ENCODE data around the gene GSC.

DNA sequence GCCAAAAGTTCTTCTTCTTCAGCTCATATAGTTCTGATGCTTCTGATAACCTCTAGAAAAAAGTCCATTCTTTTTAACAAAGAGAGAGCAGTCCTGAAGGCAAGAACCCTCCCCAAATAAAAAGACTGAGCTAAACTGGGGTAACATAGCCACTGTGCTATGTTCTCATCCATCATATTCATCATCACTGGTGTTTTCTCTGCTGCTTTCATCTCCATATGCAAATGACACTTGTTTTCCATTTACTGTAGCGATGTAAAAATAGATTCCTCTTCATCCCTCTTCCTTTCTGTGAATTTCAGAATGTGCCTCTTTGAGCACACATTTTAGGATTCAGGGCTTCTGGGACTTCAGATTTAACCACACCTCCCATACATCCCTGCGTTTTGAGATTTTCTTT lies 44.9 kb downstream of the GSC start:
- TF ChIP-seq, protein P1, sequence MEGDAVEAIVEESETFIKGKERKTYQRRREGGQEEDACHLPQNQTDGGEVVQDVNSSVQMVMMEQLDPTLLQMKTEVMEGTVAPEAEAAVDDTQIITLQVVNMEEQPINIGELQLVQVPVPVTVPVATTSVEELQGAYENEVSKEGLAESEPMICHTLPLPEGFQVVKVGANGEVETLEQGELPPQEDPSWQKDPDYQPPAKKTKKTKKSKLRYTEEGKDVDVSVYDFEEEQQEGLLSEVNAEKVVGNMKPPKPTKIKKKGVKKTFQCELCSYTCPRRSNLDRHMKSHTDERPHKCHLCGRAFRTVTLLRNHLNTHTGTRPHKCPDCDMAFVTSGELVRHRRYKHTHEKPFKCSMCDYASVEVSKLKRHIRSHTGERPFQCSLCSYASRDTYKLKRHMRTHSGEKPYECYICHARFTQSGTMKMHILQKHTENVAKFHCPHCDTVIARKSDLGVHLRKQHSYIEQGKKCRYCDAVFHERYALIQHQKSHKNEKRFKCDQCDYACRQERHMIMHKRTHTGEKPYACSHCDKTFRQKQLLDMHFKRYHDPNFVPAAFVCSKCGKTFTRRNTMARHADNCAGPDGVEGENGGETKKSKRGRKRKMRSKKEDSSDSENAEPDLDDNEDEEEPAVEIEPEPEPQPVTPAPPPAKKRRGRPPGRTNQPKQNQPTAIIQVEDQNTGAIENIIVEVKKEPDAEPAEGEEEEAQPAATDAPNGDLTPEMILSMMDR (optimal IDR thresholded peaks at IDR 0.05 in 1 of 3, IDR thresholded peaks at IDR 0.05 in 1 of 3, conservative IDR thresholded peaks at IDR 0.05 in 1 of 3; ENCODE audit: extremely low read depth in 1 of 3, insufficient read depth in 2 of 3, low read length in 3 of 3): no peak
- TF ChIP-seq EZH2 (IDR thresholded peaks at IDR 0.05; ENCODE audit: low read length): no peak

All from keratinocyte (primary cell).